Activated naive CD8-positive, alpha-beta T cell treated with anti-CD3 and anti-CD28 coated beads, Interleukin-2, amount 50 U/mL, for 16 hours (primary cell): ENCODE data around the gene RAB3IL1.
"Not testable (repeated sequence)": the region's sequence is repeated elsewhere in the genome, so short reads cannot be mapped to it uniquely, and the experiment has no call there.

ENCODE experiments used
- DNase-seq: peaks from one replicate; pipeline ENCODE4 v3.0.0-alpha.2; 2020; ENCODE audit warnings: low read depth, low spot score

RAB3IL1 gene

GRCh38 chr11:61917334-61918109 is at the start of gene RAB3IL1:
Gene RAB3IL1, minus strand, starts transcription at chr11:61917566. Its CDS starts 199 bp downstream, at chr11:61917367.
- DNase-seq = no peak

- DNase-seq = no peak
Observed at GRCh38 chr11:61966734-61967115, 49.4 kb upstream of the RAB3IL1 start.

- not testable (repeated sequence) for DNase-seq
Observed at GRCh38 chr11:61964666-61965271, 47.4 kb upstream of the RAB3IL1 start.

GRCh38 chr11:61964058-61964665 is 46.8 kb upstream of the RAB3IL1 start:
- no peak for DNase-seq

- no peak for DNase-seq
Observed at GRCh38 chr11:61963282-61964057, 46.1 kb upstream of the RAB3IL1 start.

- no peak for DNase-seq
Observed at GRCh38 chr11:61963016-61963281, 45.6 kb upstream of the RAB3IL1 start.

GRCh38 chr11:61962213-61963015 is 45.0 kb upstream of the RAB3IL1 start:
- DNase-seq = no peak

GRCh38 chr11:61961570-61962212 is 44.3 kb upstream of the RAB3IL1 start:
- DNase-seq = no peak

- DNase-seq = no peak
Observed at GRCh38 chr11:61960532-61960931, 43.2 kb upstream of the RAB3IL1 start.

- no peak for DNase-seq
Observed at GRCh38 chr11:61959678-61960077, 42.3 kb upstream of the RAB3IL1 start.

- DNase-seq = no peak
Observed at GRCh38 chr11:61959114-61959513, 41.7 kb upstream of the RAB3IL1 start.

GRCh38 chr11:61958590-61958989 is 41.2 kb upstream of the RAB3IL1 start:
- DNase-seq = no peak

GRCh38 chr11:61957021-61957770 is 39.8 kb upstream of the RAB3IL1 start:
- no peak for DNase-seq

- DNase-seq = no peak
Observed at GRCh38 chr11:61956191-61957020, 39.0 kb upstream of the RAB3IL1 start.

- no peak for DNase-seq
Observed at GRCh38 chr11:61955422-61956135, 38.2 kb upstream of the RAB3IL1 start.

- no peak for DNase-seq
Observed at GRCh38 chr11:61954851-61955421, 37.6 kb upstream of the RAB3IL1 start.

- DNase-seq = no peak
Observed at GRCh38 chr11:61954106-61954850, 36.9 kb upstream of the RAB3IL1 start.

GRCh38 chr11:61953632-61954031 is 36.3 kb upstream of the RAB3IL1 start:
- not testable (repeated sequence) for DNase-seq
